GM10847 (cell line): ENCODE results near the gene TNS2.
A peak's percentile ranks its signal among the peaks of the same experiment; 100 is the strongest.

Source experiments
- POLR2A ChIP-seq: IDR thresholded peaks from 2 replicates; pipeline ENCODE4 v1.6.1; 2011; ENCODE audit not compliant: insufficient read length; ENCODE audit errors: extremely low read depth

The TNS2 gene

GRCh38 chr12:53051881-53052412 is 2.1 kb downstream of the TNS2 start:
- TF ChIP-seq POLR2A: no peak

DNA sequence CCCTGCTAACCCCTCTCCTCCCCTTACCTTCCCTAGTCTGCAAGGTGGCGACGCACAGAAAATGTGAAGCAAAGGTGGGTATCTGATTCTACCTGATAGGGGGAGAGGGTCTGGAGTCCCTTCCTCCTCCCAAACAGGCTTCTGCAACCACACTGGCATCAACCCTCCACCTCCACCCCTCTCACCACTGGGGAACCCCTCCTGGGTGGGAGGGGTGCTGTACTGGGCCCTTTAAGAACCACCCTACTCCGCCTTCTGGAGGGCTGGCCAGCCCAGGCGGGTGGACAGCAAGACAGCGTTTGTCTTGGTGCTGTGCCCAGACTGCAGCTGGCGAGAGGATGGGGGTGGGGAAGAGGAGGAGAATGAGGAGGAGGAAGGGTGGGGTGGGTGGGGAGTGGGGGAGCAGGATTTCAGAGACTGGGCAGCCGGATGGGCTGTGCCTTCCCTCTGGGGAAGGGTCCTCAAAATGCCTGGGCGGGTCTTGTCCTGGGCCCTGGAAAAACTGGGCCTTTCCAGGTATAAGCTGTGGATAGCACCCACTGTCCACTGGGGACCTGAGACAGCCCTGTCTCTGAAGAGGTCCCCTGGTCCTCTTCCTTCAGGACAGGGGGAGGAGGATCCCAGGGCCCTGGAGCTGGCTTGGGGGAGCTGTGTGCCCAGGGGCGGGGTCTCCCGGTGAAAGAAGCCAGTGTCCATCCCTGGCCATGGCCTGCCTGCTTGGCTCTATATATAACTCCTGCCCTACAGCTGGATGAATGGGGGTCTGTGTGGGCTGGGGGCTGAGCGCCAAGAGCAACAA is 2.8 kb downstream of the TNS2 start:
- no peak for TF ChIP-seq POLR2A

DNA sequence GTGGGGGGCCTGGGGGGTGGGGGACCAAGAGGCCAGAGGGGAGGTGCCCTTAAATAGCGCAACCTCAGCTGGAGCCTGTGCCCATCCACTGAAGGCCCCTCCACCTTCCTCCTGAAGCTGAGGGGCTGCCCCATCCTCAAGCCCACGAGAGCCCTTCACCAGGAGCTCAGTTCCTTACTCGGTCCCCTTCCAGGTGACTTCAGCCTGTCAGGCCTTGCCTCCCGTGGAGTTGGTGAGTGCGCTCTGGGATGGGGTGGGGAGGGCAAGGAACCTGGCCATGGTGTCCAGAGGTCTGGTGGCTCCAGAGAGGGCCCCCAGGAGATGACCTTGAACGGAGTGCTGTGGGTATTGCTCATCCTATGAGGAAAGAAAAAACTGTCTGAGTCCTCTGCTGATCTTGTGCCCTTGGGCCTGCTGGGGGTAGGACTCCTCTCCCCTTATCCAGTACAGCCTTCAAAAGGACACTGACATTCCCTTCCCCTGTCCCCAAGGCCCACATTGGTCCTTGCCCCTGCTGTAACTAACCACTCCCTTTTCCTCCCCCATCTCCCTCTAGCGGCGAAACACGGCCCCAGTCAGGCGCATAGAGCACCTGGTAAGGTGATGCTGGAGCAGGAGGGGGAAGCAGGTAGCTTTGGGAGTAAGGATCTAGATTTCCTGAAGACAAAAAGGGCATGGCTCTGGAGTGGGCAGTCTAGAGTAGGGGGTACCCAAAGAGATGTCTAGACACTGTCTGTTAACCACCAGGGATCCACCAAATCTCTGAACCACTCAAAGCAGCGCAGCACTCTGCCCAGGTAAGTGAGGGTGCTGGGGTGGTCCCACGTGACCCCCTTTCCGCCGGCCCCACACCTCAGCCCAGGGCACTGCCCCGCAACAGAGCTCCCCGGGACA is 3.6 kb downstream of the TNS2 start:
- no peak for TF ChIP-seq POLR2A

GRCh38 chr12:53054112-53054878 is 4.4 kb downstream of the TNS2 start:
- TF ChIP-seq POLR2A: peak; percentile 41

DNA sequence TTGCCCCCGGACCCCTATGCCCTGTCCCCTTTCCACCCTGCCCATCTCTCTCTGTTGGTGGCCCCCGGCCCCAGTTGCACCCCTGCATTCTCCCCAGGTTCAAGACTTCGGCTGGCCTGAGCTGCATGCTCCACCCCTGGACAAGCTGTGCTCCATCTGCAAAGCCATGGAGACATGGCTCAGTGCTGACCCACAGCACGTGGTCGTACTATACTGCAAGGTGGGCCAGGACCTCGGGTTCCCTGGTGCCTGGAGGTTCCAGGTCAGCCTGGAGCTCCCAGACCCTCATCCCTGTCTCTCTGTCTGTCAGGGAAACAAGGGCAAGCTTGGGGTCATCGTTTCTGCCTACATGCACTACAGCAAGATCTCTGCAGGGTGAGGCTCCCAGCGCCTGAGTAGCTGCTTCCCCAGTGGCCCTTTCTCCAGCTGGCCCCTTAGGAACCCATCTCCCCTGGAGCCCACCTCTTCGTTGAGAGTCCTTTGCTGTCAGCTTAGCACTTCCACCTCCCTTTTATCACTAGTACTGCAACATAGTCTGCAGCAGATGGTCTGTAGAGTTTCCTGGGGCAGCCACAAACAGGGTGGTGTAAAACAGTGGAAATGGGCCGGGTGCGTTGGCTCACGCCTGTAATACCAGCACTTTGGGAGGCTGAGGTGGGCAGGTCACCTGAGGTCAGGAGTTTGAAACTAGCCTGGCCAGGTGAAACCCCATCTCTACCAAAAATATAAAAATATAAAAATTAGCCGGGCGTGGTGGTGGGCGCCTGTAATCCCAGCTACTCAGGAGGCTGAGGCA is 5.8 kb downstream of the TNS2 start:
- no peak for TF ChIP-seq POLR2A

DNA sequence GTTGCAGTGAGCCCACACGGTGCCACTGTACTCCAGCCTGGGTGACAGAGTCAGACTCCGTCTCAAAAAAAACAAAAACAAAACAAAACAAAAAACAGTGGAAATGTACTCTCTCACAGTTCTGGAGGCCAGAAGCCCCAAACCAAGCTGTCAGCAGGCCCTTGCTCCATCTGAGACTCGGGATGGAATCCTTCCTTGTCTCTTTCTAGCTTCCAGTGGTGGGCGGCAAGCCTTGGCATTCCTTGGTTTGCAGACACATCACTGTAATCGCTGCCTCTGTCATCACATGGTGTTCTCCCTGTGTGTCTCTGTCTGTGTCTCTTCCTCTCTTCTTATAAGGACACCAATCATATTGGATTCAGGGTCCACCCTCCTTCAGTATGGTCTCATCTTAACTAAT is 6.4 kb downstream of the TNS2 start:
- TF ChIP-seq POLR2A: no peak

DNA sequence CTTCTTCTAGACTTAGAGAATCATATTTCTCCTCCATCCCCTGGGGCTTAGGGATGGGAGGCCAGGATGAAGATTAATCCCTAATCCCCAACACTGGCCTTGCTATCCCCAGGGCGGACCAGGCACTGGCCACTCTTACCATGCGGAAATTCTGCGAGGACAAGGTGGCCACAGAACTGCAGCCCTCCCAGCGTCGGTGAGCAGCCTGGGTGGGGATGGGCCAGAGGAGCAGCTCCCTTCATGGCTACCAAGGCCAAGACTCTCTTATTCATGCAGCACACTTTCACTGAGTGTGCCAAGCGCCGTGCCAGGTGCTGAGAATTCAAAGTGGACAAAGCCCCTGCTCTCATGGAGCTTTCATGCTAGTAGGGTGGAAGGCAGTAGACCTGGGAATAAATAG is 7.0 kb downstream of the TNS2 start:
- TF ChIP-seq POLR2A: no peak

GRCh38 chr12:53057816-53058500 is 8.1 kb downstream of the TNS2 start:
- no peak for TF ChIP-seq POLR2A

- no peak for TF ChIP-seq POLR2A
These were observed 9.0 kb downstream of the TNS2 start for GRCh38 chr12:53058674-53059433.

- TF ChIP-seq POLR2A: no peak
These were observed 9.7 kb downstream of the TNS2 start for GRCh38 chr12:53059434-53060063.

GRCh38 chr12:53060064-53060720 is 10.3 kb downstream of the TNS2 start:
- TF ChIP-seq POLR2A: no peak

DNA sequence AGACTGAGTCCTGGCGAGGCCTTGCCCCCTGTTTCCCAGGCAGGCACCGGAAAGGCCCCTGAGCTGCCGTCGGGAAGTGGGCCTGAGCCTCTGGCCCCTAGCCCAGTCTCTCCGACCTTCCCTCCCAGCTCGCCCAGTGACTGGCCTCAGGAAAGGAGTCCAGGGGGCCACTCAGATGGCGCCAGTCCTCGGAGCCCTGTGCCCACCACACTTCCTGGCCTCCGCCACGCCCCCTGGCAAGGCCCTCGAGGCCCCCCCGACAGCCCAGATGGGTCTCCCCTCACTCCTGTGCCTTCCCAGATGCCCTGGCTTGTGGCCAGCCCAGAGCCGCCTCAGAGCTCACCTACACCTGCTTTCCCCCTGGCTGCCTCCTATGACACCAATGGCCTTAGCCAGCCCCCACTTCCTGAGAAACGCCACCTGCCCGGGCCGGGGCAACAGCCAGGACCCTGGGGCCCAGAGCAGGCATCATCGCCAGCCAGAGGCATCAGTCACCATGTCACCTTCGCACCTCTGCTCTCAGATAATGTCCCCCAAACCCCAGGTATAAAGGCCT is 10.9 kb downstream of the TNS2 start:
- TF ChIP-seq POLR2A: no peak
